Stimulated activated CD4-positive, alpha-beta T cell treated with anti-CD3 and anti-CD28 coated beads, Interleukin-1b, Interleukin-23, amount 100 ng/mL, for 1 hour (primary cell): ENCODE measurements around the gene TMEM213.
A peak's percentile ranks its signal among the peaks of the same experiment; 100 is the strongest.

ENCODE experiments used
- DNase-seq, 2 donors: peaks; one replicate each; pipeline ENCODE4 v3.0.0-alpha.2; 2020; ENCODE audit warnings: low read depth in 2 of 2

Gene TMEM213, protein sequence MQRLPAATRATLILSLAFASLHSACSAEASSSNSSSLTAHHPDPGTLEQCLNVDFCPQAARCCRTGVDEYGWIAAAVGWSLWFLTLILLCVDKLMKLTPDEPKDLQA

DNA sequence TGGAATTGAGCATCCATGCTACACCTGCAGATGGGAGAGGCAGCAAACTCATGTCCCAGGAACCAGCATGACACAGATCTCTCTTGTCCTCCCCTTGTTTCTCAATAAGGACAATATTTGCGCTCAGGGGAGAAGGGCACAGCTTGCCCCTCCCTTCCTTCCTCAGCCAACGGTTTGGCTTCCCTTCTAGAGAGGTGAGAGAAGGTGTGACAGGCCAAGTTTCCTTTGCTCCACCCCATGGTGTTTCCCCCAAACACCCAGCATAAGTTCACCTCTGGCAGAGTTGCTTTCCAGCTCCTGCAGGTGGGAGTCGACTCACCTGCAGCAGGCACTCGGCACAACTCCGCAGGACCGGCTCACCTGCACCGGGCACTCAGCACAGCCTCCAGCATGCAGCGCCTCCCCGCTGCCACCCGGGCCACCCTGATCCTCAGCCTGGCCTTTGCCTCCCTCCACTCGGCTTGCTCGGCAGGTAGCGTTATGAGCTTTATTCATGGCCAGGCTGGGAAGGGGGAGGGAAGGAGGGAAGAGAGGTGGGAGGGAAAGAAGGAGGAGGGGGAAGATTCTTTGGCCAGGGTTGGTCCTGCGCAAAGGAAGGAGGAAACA lies at the start of gene TMEM213, which contains the start of gene ATP6V0A4:
TSS of gene TMEM213 (plus strand) at position 280 of the 606 bp plus-strand sequence. CDS start at position 391, 111 bp downstream.
TSS of gene ATP6V0A4 (minus strand) at position 482 of the 606 bp plus-strand sequence. CDS start 26,949 bp downstream, outside the sequence.
- DNase-seq: no peak

DNA sequence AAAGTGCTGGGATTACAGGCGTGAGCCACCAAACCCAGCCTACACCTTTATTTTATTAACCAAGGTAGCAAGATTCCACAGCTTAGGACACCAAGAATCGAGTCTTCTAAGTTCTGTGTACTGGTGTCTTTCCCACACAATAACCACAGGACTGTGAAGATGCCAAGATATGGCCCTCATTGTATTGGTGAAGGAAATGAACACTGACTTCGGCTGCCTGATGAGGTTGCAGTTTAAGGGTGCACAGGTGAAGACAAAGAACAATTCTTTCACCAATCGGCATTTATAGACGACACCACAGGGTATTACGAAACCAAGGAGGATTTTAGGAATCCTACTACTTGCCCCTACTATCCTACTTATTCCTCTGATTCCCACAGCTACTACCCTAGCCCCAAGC lies 49.1 kb upstream of the TMEM213 start:
- DNase-seq: no peak

DNA sequence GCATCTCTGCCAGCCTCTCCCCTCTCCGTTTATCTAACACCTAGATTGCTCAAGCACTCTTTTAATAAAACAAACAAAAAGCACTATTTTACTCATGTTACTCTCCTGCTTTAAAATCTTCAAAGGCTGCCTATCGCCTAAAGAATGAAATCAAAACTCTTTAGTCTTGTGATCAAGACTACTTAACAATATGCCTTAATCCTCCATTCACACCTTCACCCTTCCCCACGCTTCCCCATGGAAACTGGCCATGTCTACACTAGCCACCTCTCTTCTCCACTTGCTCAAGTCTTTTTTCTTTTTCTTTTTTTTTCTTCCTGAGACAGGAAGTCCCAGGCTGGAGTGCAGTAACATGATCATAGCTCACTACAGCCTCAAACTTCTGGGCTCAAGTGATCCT lies 47.8 kb upstream of the TMEM213 start:
- no peak for DNase-seq

DNA sequence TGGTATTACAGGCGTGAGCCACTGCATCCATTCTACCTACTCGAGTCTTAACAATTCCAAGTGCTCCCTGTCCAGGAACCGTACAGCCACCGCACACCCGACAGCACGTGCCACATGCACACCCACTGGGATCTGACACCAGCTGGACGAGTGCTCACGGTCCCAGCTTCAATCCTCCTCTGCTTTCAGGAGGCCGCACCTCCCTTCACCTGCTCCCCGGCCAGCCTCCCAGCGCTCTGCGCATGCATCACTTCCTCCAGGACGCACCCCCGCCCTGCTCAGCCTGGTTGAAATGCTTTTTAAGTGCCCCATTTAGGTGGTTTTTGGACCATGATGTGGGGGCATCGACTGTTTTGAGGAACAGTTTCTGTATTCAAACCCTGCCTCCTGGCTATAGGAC lies 47.3 kb upstream of the TMEM213 start:
- DNase-seq: no peak

DNA sequence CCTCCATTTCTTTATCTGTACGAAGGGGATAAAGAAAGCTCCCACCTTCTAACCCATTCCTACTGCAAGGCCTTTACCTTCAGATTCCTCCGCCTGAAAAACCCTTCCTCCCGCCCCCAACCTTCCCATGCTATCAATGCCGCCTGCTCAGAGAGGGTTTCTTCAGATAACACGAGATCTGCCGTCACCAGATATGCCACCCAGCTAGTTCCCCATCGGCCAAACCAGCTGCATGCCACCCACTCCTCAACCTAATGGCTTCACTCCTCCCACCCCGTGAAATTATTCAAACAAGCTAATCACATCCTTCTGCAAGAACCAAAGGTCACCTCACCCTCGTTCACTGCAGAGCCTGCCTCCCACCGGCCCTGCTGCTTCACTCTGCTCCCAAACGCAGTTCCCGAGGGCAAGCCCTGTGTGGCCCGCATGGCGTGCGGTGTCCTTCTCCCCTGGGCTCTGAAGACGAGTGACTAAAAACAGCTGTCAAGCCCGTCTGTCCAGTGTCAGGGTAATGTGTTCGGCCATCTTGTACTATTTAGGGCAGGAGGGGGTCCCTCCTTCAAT lies 46.8 kb upstream of the TMEM213 start:
- no peak for DNase-seq

DNA sequence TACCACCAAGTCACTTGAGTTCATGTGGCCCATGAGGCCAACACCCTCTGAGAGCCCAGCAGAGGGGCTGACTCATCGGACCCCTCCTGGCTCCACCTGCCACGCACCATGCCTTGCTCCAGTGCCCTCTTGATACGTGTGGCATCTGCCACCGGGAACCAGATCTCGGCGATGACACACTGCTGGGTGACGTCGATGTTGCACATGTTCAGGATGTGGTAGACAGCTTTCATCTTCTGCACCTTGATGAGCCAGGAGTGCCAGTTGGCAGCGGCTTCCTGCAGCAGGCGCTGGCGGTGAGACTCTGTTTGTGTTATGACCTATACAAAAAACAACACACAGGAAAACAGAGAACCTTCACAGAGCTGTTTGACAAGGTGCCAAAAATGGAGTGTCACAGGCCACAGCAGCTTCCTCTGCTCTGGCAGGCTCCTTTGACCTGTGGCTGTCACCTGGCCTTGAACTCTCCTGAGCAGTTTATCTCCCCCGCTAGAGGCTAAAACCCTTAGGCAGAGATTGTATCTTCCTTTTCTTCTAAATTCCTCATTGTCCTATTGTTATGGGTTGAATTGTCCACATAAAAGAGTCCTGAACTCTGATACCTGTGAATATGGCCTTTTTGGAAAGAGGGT lies 45.2 kb upstream of the TMEM213 start:
- DNase-seq: peak; percentile 49 to 82

DNA sequence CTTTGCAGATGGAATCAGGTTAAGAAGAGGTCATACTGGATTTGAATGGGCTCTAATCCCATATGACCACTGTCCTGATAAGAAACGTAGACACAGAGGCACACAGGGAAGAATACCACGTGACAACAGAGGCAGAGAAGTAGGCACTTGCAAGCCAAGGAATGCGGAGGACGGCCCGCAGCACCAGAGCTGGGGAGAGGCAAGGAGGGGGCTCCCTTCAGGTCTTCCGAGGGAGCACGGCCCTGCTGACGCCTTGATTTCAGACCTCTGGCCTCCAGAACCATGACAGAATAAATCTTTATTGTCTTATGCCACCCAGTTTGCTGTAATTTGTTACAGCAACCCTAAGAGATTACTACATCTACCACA lies 44.7 kb upstream of the TMEM213 start:
- DNase-seq: no peak

DNA sequence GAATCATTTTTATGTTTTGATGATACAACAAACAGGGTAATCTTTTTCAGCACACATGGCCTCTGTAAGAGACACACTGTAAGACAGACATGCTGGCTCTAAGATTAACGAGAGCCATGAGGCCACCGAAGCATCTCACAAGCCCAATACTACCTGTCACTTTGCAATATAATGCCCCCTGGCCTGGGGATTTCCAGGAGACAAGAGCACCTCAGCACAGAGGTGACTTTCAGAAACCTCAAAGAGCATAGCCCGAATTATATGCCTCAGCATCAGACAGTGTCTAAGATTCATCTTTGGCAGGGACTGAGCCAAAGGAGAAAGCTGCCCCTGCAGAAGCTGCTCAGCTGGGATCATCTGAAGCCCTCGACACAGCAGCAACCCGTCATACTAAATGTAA lies 44.2 kb upstream of the TMEM213 start:
- DNase-seq: no peak

DNA sequence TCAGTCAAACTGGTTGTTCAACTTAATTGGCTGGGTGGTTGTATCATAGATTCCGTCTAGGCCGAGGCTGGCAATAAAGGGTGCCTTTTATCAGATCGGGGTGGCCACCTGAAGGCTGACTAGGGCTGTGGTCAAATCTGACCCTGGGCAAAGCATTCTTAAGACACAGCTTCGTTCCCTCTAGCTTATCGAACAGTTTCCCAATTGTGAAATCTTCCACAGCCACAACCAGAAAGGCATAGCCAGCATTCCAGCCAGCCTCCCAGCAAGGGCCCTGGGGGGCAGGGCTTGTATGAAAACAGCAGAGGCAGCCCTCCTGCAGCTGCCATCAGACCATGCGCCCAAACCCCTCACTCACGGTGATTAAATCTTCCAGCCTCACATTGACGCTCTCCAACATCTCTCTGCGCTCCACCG lies 42.5 kb upstream of the TMEM213 start:
- no peak for DNase-seq

DNA sequence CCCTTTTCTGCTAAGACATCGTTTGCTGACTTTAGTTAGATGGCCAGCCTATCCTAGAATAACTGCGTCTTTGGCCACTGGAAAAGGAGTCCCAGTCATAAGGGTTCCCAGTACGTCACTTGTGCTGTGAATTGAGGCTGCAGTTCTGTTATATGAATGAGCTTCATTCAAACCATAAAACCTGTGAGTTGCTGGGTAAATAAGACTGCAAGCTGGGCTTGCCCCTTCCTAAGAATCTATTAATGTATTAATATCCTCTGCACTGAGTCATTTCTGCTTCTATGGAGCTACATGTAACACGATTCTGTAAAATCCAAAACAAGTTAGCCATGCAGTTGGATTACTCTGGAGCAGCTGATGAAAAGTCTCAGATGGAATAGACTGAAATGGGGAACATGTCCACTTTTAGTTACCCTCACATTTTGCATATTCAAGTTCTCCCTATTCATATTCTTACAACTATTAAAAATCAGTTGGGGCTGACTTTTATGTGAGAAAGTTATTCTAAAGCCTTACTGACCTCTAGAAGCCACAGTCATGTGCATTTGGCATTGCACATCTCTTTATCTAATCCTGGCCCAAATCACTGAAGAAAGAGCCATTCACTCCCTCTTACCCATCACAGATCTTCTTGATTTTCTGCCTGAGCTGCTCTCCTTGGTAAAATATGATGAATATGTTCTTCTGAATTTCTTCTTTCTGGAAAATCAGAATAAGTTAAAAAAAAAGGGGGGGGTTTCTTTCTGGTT lies 41.8 kb upstream of the TMEM213 start:
- no peak for DNase-seq

DNA sequence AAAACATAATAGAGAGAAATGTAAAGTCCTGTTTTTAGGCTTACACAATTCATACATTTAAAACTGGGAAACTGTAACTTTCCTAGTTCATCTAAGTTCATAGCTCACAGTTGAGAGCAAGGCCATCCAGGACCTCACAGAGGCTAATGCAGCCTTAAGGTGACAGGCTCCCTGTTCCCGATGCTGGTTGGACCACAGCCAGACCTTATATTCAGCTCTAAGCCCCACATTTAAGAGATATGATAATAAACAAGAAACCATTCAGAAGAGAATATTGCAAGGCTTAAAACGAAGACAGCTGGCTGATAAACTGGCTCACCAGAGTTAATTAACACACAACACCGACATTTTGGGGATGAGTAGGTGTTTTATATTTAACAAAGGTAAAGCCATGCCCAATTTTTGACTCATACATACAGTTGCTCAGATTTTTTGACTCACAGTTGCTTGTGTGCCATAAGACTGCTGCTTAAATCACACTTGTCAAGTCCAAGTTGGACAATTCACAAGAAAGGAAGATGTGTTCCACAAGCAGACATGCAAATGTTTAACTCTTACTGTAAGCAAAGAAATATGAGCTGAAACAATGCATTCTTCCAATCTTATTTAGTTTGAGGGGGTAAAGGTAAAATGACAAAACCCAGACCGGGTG lies 41.1 kb upstream of the TMEM213 start:
- no peak for DNase-seq

DNA sequence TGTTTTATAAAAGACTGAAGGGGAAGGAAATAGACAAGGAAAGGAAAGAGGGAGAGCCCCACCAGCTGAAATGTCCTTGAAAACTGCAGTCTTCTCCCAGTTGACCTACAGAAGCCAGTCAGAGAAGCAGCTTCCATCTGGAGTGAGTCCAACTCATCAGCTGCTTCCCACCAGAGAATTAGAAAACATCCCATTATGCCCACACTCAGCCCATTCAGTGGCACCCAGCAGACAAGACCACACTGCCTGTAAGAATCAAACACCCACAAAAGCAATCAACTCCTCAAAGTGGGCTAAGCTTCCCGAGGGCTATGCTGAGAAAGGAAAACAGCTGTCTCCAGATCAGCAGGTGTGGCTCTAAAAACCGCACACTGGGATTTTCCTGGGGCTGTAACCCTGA lies 29.6 kb upstream of the TMEM213 start:
- DNase-seq: no peak

DNA sequence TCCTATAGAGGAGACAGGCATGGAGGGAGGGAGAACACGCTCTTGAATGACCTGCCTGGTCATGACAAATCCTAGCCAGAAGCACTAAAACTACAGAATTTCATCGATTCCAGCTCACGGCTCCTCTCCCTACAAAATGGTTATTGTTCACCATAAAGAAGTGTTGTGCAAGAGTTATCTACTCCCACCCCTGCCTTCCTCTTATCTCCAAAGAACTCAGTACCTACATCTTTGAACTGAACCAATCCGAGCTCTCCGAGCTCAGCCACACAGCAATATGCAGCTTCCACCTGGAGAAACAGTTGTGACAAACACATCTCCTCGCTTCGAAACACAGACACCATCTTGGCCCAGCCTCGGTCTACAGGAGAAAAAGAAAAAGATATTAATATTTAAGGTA lies 26.9 kb upstream of the TMEM213 start:
- DNase-seq: no peak

DNA sequence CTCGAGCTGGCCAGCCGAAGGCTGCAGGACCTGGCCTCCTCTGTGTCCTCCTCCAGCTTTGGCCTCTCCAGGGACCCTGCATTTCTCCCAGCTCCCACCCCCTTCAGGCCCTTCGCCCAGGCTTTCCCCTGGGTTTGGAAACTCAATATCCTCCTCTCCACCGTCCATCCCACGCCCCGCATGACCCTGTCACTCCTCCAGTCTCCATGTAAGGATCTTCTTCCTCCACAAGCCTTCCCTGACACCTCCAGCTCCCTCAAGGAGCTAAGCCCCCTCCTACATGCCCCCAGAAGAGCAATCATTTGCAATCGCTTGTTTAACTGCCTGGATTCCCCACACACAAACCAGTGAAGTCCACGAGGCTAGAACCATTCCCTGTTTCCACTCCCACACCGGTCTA lies 24.6 kb upstream of the TMEM213 start:
- DNase-seq: no peak

DNA sequence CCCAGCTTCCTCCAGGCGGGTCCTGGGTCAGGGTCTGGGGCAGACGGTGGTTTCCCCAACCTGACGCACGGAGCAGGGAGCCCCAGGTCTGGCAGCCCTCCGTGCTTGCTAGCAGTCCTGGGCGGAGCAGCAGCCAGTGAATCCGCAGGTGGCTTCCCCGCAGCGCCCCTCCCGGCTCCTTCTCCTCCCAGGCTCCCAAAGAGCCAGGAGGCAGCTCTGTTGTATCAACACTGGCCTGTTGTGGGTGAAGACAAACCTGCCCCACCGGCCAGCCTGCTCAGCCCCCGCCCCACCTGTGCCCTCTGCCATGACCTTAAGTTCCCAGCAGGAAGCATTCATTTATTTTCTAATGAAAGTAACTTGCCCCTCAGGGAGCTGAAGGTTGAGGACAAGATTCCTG lies 24.0 kb upstream of the TMEM213 start:
- DNase-seq: no peak

DNA sequence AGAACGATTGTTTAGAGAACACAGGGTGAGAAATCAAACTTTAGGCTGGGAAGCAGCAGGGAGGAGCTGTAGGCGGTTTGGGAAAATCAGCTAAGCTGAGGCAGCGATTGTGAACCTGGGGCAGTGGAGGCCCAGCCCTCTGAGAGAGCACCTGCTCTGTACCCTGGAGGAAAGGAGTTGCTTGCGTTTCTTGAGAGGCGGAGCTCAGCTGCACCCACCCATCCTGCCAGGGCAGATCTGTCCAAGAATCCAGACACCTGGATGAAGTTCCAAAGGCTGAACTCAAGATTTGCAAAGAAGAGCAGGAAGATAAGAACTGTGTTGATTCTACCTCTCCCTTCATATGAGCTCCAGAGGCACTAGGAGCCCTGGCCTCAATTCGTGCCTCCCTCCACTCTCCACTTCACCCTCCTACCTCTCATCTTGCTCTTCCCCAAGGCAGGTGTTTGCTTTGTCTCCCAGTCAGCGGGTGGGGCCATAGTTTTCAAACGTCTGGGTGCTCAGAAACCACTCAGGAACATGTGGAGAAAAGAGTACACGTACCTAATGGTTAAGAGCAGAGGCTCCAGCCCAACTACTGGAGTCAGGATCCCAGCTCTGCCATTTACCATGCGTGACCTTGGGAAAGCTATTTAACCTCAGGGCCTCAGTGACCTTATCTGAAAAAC lies 21.5 kb upstream of the TMEM213 start:
- DNase-seq: no peak

DNA sequence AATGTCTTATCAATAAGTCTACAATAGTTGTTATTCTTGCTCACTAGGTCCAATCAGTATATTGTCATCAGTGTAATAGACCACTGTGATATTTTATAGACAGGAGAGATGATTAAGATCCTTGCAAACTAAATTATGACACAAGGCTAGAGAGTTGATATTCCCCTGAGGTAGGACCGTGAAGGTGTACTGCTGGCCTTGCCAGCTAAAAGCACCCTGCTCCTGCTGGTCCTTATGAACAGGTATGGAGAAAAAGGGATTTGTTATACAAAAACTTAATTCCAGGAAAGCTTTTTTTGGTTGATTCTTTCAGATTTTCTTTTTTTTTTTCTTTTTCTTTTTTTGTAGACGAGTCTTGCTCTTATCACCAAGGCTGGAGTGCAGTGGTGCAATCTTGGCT lies 16.8 kb upstream of the TMEM213 start:
- no peak for DNase-seq

DNA sequence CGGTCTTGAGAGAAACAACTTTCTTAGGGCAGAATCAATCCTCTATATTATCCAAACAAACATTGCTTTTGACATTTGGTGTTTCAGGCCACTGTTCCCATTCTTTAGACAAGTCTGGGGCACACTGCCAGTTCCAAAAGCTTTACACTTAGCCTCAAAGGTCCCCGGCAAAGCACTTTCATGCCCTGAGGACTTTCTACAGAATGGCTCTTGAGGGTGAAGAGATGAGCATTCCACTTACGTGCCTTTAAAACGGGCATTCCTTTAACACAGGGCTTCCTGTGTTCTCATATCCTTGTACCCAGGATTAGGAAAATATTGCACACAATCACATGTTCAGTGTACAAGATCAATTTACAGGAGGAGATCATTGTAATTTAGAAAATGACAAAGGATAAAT lies 13.1 kb upstream of the TMEM213 start:
- no peak for DNase-seq

DNA sequence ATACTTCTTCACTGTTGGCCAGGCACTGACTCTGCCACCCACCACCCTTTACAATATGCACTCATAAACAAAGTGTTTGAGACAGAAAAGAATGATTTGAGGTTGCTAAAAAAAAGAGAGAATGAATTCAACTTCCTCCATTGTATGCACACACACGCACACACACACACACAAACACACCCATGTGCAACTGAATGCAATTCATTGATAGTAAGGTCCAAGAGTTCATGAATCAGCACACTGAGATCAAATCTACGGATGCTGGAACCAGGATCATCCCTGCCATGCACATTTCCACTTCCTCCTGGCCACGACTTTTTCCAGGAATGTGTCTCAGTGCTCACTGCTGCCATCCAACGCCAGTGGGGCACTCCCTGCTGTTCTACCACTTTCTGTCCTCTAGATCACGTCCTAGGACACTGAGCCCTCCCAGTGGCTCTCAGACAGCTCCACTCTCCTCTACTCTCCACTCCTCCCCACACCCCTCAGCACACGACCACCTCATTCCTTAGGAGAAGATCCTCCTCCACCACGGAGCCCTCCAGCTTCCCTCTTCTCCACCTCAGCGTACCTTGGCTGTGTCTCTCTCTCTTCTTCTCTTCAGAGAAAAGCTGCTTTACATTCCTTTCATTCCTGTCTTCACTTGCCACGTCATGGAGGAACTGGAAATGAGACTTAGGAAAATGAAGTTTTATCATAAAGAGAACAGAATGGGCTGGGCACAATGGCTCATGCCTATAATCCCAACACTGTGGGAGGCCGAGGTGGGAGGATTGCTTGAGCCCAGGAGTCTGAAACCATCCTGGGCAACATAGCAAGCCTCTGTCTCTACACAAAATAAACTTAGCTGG lies 12.0 kb upstream of the TMEM213 start:
- no peak for DNase-seq

DNA sequence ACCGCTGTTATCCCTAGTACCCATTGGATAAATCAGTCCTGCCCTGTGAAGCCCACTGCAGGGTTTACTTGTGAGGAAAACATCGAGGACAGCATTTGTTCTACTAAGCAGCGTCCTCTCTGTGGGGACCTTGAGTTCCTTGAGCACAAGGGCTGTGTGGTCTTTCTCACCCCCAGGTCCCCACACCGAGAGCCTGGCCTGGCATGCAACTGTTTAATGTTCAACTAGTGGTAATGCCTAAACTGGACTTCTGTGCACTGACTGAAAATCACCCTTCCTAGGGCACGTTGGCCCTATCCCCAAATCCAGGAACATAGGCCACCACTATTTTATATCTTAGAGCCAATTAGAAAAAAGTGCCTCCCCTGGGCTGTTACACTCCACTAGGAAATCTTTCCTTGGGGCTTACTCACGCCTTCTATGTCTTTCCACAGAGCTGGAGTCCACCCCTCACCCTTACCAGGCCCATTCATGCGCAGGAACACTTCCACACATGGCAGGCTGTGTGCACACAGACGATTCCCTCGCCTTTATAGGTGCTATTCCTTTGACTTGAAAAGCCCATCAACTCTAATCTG lies 1.7 kb upstream of the TMEM213 start:
- DNase-seq: no peak
